ENCODE measurements around the gene ASCC1. TPM values are rescaled to one million over a fixed set of nuclear protein-coding genes. Genes with fewer than 3 reads are reported as not detected.

Gene ASCC1
- total RNA-seq, 6 experiments from 2014 or later = 21.0 to 29.6 (median 25.3) TPM

- Mint-ChIP-seq H3K36me3 (ENCODE audit: low read depth) (peaks cover 4% of the 10 kb centered on the region; the same call in 1 of the 2 replicates), H3K4me3 (no peak overlapping the region), H3K9me3 (no peaks in the 10 kb centered on the region; the same call in 1 of the 2 replicates), H3K27me3 (ENCODE audit: insufficient read depth) (peaks cover 12% of the 10 kb centered on the region), H3K27ac (no peak overlapping the region), H3K4me1 (ENCODE audit: low read depth) (peaks cover 8% of the 10 kb centered on the region)
- no peak for TF ChIP-seq CTCF (IDR thresholded peaks at IDR 0.05)
- no peak for DNase-seq
Observed at GRCh38 chr10:72049472-72049871, 166.6 kb downstream of the ASCC1 start.

- Mint-ChIP-seq H3K4me3 (no peak overlapping the region), H3K4me1 (ENCODE audit: low read depth) (peaks cover 8% of the 10 kb centered on the region), H3K36me3 (ENCODE audit: low read depth) (peaks cover 4% of the 10 kb centered on the region; the same call in 1 of the 2 replicates), H3K27ac (peak overlapping the region; percentile 63; the same call in 1 of the 2 replicates), H3K27me3 (ENCODE audit: insufficient read depth) (peaks cover 9% of the 10 kb centered on the region), H3K9me3 (no peaks in the 10 kb centered on the region; the same call in 1 of the 2 replicates)
- TF ChIP-seq CTCF (IDR thresholded peaks at IDR 0.05) = peak; percentile 100
- peak; percentile 86 for DNase-seq
Observed at GRCh38 chr10:72048450-72049124, 167.5 kb downstream of the ASCC1 start.

Other genes with a start within 250 kb of the ASCC1 start
- gene SPOCK2, start 127.7 kb downstream of the ASCC1 start, total RNA-seq (2021; fragmentation: NEBNext Ultra II Directional; extraction: Animal tissue kit (Norgen Biotek cat#: 25700)) = not detected
- 10 to 100 TPM; 40.4 to 46.0 (median 40.7) TPM for gene ANAPC16, start 264 bp downstream of the ASCC1 start, total RNA-seq (2021; fragmentation: NEBNext Ultra II Directional; extraction: Animal tissue kit (Norgen Biotek cat#: 25700))
- 10 to 100 TPM; 27.7 to 32.4 (median 30.0) TPM for gene DDIT4, start 57.6 kb upstream of the ASCC1 start, total RNA-seq (2021; fragmentation: NEBNext Ultra II Directional; extraction: Animal tissue kit (Norgen Biotek cat#: 25700))
- gene DNAJB12, start 138.6 kb upstream of the ASCC1 start, total RNA-seq (2021; fragmentation: NEBNext Ultra II Directional; extraction: Animal tissue kit (Norgen Biotek cat#: 25700)) = 10 to 100 TPM; 36.3 to 42.5 (median 39.0) TPM